KMS-11 (cell line): ENCODE results near the gene RAI1.

Experiments used
- H2AFZ ChIP-seq: fragments of 200-600 bp; sonication (generic); 2 replicates; pipeline ENCODE4 v1.6.1; 2016; ENCODE audit warnings: antibody characterized with exemption, mixed run types, low read depth
- H3K27ac ChIP-seq: fragments of 200-600 bp; sonication (generic); 2 replicates; pipeline ENCODE4 v1.6.1; 2016; ENCODE audit warnings: mild to moderate bottlenecking, mixed run types
- H3K27me3 ChIP-seq: fragments of 200-600 bp; sonication (generic); 2 replicates; pipeline ENCODE4 v1.6.1; 2017; ENCODE audit warnings: mild to moderate bottlenecking, low read depth, mixed run types, moderate library complexity; ENCODE audit not compliant: insufficient read depth
- H3K36me3 ChIP-seq: fragments of 200-600 bp; sonication (generic); 2 replicates; pipeline ENCODE4 v1.6.1; 2017; ENCODE audit warnings: mild to moderate bottlenecking, mixed run types; ENCODE audit not compliant: insufficient read depth
- H3K4me1 ChIP-seq: fragments of 200-600 bp; sonication (generic); 2 replicates; pipeline ENCODE4 v1.6.1; 2016; ENCODE audit warnings: mild to moderate bottlenecking, low read depth, mixed run types; ENCODE audit not compliant: poor library complexity, severe bottlenecking
- H3K4me2 ChIP-seq: fragments of 200-600 bp; sonication (generic); 2 replicates; pipeline ENCODE4 v1.7.0; 2016; ENCODE audit warnings: mild to moderate bottlenecking, mixed run types
- H3K4me3 ChIP-seq: fragments of 200-600 bp; sonication (generic); IDR thresholded peaks from 2 replicates; pipeline ENCODE4 v1.6.1; 2017; ENCODE audit warnings: low read depth, low read length, mixed read lengths; ENCODE audit not compliant: insufficient read depth
- H3K79me2 ChIP-seq: fragments of 200-600 bp; sonication (generic); 2 replicates; pipeline ENCODE4 v1.6.1; 2016; ENCODE audit warnings: low read depth, mixed run types; ENCODE audit not compliant: insufficient read depth
- H3K9ac ChIP-seq: fragments of 200-600 bp; sonication (generic); 2 replicates; pipeline ENCODE4 v1.6.1; 2016; ENCODE audit warnings: mild to moderate bottlenecking, mixed run types
- H4K20me1 ChIP-seq: fragments of 200-600 bp; sonication (generic); 2 replicates; pipeline ENCODE4 v1.6.1; 2016; ENCODE audit warnings: mild to moderate bottlenecking, mixed run types; ENCODE audit not compliant: insufficient read depth
- TF ChIP-seq, protein P1 (sequence below): fragments of 200-600 bp; sonication (generic); conservative IDR thresholded peaks from 2 replicates; pipeline ENCODE4 v1.6.1; 2017; ENCODE audit warnings: low read depth, mild to moderate bottlenecking, antibody characterized with exemption, low read length, moderate library complexity, mixed read lengths

The RAI1 gene

DNA sequence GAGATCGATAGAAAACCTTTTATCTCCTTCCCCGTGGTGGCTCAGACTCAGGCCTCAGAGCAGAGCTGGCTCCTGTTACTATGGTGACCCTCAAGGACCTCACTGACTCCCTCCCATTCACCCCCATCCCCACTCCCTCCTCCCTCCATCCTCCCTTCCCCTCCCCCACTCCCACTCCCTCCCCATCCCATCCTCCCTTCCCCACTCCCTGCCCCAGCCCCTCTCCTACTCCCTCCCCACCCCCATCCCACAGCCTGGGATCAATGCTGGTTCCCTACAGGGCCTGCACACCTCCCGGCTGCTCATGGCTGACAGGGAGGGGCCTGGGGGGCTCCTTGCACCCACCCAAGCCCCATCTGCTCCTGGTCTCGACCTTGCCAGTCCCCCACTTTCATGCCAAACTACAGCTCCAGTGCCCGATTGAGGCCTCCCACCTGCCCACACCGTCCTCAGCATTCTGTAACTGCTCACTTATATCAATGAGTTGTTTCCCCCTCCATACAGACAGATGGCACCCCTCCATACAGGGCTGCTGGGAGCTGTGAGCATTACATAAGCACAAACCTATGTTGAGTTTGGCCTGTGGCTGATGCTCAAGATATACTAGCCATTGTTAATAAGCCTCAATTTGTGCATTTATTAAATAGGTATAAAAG lies 11.6 kb upstream of the RAI1 start:
- Histone ChIP-seq H2AFZ (no peak overlapping the region), H3K4me1 (no peaks in the 10 kb centered on the region), H3K9ac (no peak overlapping the region), H3K27ac (no peak overlapping the region), H3K36me3 (no peaks in the 10 kb centered on the region), H3K27me3 (no peaks in the 10 kb centered on the region), H4K20me1 (no peaks in the 10 kb centered on the region), H3K4me3 (no peak overlapping the region), H3K79me2 (no peaks in the 10 kb centered on the region), H3K4me2 (no peak overlapping the region)
- TF ChIP-seq, protein P1, sequence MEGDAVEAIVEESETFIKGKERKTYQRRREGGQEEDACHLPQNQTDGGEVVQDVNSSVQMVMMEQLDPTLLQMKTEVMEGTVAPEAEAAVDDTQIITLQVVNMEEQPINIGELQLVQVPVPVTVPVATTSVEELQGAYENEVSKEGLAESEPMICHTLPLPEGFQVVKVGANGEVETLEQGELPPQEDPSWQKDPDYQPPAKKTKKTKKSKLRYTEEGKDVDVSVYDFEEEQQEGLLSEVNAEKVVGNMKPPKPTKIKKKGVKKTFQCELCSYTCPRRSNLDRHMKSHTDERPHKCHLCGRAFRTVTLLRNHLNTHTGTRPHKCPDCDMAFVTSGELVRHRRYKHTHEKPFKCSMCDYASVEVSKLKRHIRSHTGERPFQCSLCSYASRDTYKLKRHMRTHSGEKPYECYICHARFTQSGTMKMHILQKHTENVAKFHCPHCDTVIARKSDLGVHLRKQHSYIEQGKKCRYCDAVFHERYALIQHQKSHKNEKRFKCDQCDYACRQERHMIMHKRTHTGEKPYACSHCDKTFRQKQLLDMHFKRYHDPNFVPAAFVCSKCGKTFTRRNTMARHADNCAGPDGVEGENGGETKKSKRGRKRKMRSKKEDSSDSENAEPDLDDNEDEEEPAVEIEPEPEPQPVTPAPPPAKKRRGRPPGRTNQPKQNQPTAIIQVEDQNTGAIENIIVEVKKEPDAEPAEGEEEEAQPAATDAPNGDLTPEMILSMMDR, result no peak

DNA sequence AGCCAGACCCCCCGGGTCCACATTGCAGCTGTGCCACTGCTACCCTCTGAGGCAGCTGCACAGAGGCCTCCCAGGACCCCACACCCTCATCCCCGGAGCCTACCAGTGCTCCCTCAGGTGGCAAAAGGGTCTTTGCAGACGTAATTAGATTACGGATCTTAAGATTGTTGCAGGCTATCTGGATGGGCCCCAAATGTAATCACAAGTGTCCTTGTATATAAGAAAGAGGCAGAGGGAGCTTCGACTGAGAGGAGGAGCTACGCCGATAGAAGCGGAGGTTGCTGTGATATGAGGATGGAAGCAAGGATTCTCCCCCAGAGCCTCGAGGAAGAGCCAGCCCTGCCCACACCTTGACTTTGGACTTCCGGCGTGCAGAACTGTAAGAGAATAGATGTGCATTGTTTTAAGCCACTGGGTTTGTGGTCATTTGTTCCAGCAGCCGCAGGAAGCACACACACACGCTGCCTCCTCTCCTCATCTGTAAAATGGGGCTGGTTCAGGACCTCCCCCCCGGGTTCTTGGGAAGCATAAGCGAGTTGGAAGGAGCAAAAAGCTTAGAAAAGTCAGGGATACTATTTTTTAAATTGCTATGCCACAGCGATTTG lies 10.5 kb upstream of the RAI1 start:
- H3K4me3 ChIP-seq, result no peak overlapping the region
- H3K9ac ChIP-seq, result no peak overlapping the region
- no peak overlapping the region for H3K27ac ChIP-seq
- H3K36me3 ChIP-seq, result no peaks in the 10 kb centered on the region
- peaks cover 2% of the 10 kb centered on the region for H3K4me1 ChIP-seq
- H2AFZ ChIP-seq, result no peak overlapping the region
- H3K4me2 ChIP-seq, result no peak overlapping the region
- H3K27me3 ChIP-seq, result no peaks in the 10 kb centered on the region
- no peaks in the 10 kb centered on the region for H3K79me2 ChIP-seq
- TF ChIP-seq, protein P1, result no peak
- no peaks in the 10 kb centered on the region for H4K20me1 ChIP-seq

DNA sequence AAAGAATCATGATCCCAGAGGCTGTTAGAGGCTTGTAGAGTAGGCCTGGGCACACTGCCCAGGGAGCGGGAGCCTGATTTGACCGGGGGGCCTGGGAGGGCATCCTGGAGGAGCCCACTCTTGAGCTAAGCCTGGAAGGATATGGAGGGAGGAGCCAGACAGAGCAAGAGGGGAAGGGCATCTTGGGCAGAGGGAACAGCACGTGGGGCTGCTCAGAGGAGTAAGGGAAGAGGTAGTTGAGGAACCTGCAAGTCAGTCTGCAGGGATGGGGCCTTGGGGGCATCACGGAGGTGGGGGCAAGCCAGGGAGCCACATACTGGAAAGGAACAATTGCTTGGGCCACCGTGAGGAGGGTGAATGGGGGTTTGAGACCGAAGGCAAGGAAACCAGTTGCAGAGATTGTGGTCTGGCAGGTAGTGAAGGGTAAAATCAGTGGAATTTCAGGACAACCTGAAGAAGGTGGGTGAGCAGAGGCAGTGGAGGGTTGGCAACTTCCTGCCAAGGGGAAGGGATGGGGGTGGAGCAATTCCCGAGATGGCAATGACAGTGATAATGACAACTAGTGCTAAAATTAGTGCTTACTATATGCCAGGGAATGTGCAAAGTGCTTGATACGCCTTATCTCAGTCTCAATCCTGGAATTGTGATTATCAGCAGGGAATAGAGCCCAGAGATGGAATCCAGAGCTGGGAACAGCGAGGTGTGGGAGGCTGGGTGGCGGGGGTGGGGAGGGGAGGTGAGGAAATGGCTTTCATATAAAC lies 9.7 kb upstream of the RAI1 start:
- Histone ChIP-seq H3K4me1 (peaks cover 10% of the 10 kb centered on the region), H4K20me1 (no peaks in the 10 kb centered on the region), H3K9ac (no peak overlapping the region), H3K27ac (no peak overlapping the region), H3K4me3 (no peak overlapping the region), H3K27me3 (no peaks in the 10 kb centered on the region), H3K36me3 (no peaks in the 10 kb centered on the region), H2AFZ (no peak overlapping the region), H3K79me2 (no peaks in the 10 kb centered on the region), H3K4me2 (no peak overlapping the region)
- TF ChIP-seq, protein P1, result no peak

DNA sequence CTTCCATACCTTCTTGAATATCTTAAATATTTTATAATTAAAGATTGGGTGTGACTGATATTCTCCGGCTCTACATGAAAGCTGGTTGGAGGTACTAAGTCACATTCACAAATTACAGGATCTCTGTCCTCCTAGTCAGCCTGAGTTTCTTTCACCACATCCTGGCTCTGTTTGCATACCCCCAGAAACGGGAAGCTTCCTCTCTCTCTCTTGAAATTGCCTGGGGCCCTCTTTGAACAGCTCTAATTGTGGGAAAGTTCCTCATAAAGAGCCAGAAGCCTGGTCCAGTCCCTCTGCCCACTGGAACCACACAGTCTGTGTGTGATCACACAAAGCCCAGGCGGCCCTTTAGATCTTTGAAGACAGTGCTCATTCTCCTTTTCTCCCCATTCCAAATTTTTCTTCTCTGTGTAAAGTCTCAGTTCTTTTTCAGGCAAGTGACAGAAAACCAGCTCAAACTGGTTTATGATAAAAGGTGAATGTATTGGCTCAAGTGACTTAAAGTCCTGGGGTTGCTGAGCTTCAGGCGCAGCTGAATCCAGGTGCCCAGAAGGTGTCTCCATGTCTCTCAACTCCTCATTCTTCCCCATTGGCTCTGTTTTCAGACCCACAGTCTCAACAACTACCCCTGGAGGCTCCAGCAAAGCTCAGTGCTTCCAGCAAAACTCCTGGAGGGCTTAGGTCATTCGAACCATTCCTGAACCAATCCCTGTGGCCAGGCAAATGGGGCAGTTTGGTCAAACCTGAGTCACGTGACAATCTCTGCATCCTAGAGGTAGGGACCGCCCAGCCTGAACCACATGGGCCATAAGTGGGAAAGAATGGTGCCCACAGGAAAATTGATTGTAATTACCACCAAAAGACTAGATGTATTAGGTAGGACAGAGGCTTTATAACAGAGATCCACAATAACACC lies 8.5 kb upstream of the RAI1 start:
- Histone ChIP-seq H2AFZ (no peak overlapping the region), H3K4me2 (no peak overlapping the region), H3K9ac (no peak overlapping the region), H3K27me3 (no peaks in the 10 kb centered on the region), H3K79me2 (no peaks in the 10 kb centered on the region), H3K27ac (no peak overlapping the region), H4K20me1 (no peaks in the 10 kb centered on the region), H3K36me3 (no peaks in the 10 kb centered on the region), H3K4me3 (no peak overlapping the region), H3K4me1 (peaks cover 14% of the 10 kb centered on the region)
- TF ChIP-seq, protein P1, result no peak
